GM06990 (cell line): ENCODE data around the gene FBN1.

ENCODE experiments used
- DNase-seq: peaks from one replicate; pipeline ENCODE4 v3.0.0-alpha.2; 2011; ENCODE audit not compliant: insufficient read length; ENCODE audit errors: extremely low read depth
- H3K27me3 ChIP-seq: replicated peaks from 2 replicates; pipeline ENCODE4 v1.6.0; 2011; ENCODE audit warnings: low read length; ENCODE audit not compliant: control insufficient read depth, insufficient read depth
- H3K36me3 ChIP-seq: 2 replicates; pipeline ENCODE4 v1.5.1; 2011; ENCODE audit warnings: low read length; ENCODE audit not compliant: control insufficient read depth, insufficient read depth
- H3K4me3 ChIP-seq: replicated peaks from 2 replicates; pipeline ENCODE4 v1.5.1; 2011; ENCODE audit warnings: low read depth, mild to moderate bottlenecking, control low read depth, low read length
- CTCF ChIP-seq: IDR thresholded peaks from 2 replicates; pipeline ENCODE4 v1.5.1; 2011; ENCODE audit warnings: low read length, control low read depth, mild to moderate bottlenecking, inconsistent platforms; ENCODE audit not compliant: insufficient read depth, poor library complexity, severe bottlenecking

The FBN1 gene

GRCh38 chr15:48469681-48470080 is 175.8 kb downstream of the FBN1 start:
- Histone ChIP-seq H3K27me3 (no peaks in the 10 kb centered on the region), H3K4me3 (no peak overlapping the region), H3K36me3 (no peaks in the 10 kb centered on the region; the same call in 1 of the 2 replicates)
- TF ChIP-seq CTCF: no peak
- no peak for DNase-seq

DNA sequence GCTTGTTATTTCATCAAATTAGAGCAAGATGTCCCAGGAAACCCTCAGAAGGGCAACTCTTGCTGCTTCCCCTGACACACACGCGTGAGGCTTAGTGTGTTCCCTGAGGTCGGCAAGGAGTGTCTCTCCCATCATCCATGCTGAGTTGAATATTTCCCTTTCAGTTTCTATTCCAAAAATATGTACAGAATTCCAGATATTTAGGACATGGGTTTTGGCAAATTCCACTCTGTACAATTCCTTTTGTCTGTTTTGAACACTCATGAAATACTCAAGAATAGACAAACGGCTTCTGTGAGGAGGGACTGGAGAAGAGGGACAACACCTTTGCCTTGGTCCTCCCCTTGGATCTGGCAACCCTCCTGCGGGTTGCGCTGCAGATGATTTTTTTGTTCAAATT is 176.2 kb downstream of the FBN1 start:
- Histone ChIP-seq H3K36me3 (no peaks in the 10 kb centered on the region; the same call in 1 of the 2 replicates), H3K4me3 (no peak overlapping the region), H3K27me3 (no peaks in the 10 kb centered on the region)
- no peak for TF ChIP-seq CTCF
- no peak for DNase-seq

DNA sequence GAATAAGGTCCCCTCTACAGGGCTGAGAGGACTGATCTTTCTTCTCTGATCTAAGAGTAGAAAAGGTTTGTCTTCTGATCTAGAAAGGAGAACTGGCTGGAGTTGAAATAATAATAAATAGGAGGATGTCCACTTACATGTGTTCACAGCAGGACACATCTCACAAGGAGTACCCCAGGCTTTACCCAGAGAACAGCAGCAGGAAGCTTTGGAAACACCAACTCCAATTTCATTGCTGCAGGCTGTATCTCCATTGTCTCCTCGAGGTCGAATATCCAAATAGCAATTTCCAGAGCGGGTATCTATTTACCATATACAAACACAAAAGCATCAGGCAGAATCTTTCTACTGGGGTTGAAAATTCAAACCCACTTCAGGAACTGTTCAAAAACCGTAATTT is 177.7 kb downstream of the FBN1 start:
- DNase-seq: no peak
- Histone ChIP-seq H3K36me3 (no peaks in the 10 kb centered on the region; the same call in 1 of the 2 replicates), H3K27me3 (no peaks in the 10 kb centered on the region), H3K4me3 (no peak overlapping the region)
- no peak for TF ChIP-seq CTCF

DNA sequence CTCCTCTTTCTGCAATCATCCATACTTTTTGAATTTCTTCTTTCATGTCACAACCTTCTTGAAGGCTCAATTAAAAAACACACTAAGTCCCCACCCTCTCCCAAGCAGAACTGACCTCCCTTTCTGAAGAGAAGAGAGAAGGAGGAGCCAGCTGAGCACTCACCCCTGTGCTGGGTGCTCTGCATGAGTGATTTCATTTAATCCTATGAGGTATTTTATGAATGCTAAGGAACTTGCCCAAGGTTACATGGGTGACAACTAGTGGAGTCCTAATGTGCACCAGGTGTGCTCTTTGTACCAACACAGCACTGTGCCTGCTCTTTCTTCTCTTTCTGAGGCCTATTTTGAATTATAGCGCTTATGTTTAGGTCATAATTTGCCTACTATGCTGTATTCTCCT is 178.7 kb downstream of the FBN1 start:
- Histone ChIP-seq H3K4me3 (no peak overlapping the region), H3K27me3 (no peaks in the 10 kb centered on the region), H3K36me3 (no peaks in the 10 kb centered on the region; the same call in 1 of the 2 replicates)
- no peak for DNase-seq
- TF ChIP-seq CTCF: no peak

GRCh38 chr15:48466079-48466478 is 179.4 kb downstream of the FBN1 start:
- Histone ChIP-seq H3K27me3 (no peaks in the 10 kb centered on the region), H3K36me3 (no peaks in the 10 kb centered on the region; the same call in 1 of the 2 replicates), H3K4me3 (no peak overlapping the region)
- TF ChIP-seq CTCF: no peak
- DNase-seq: no peak

DNA sequence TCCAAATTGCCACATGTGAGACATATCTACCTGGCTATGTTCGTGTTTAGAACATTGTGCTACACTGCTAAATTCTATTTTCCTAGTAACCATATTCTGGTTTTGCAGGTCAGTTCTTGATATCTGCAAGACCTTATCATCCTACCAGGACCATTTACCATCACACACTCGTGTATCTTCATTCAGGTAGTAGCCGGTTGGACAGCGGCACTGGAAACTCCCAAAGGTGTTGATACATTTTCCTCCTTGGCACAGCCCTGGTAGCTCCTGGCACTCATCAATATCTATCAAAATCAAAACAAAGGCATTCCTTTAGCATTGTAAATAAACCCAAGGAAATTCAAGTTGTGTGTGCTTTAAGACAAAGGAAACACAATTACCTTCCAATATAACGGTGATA is 180.1 kb downstream of the FBN1 start:
- DNase-seq: no peak

More for the DNA sequence above, 180.1 kb downstream of the FBN1 start:
- no peaks in the 10 kb centered on the region for H3K27me3 ChIP-seq
- TF ChIP-seq CTCF: no peak
- no peaks in the 10 kb centered on the region; the same call in 1 of the 2 replicates for H3K36me3 ChIP-seq
- no peak overlapping the region for H3K4me3 ChIP-seq
